ENCODE results near the gene TMEM59L.

TMEM59L gene

DNA sequence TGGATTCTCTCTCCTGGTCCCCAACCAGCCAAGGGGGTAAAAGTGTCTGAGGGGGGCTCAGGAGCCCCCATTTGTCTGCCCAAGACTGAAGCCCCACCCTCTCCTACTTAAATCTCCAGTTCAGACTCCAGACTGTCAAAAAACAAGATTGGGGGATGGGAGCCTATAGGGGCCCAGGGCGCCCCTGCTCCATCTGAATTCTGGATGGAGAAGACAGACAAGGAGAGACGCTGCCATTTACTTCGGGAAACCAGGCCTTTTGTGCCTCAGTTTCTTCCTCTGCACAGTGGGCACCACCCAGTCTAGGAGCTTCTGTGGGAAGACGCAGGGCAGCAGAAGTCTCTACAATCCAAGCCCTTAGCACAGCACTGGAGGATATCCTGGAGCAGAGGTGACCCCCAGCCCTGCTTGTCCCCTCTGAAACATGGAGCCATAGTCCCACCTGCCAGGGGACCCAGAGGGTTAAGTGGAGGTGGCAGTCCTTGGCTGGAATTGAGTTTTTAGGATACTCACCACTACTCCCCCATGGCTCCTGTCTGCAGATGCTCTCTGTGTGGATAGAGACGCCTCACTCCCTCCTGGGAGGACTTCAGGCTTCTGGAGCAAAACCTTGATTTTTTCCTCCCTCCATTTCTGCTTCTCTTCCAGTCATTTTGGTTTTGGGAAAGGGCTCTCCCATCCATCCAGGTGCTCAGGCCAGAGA is 4.4 kb upstream of the TMEM59L start:
- no peak for DNase-seq (ENCODE audit: low read depth in 3 of 3, low spot score in 1 of 3)

DNA sequence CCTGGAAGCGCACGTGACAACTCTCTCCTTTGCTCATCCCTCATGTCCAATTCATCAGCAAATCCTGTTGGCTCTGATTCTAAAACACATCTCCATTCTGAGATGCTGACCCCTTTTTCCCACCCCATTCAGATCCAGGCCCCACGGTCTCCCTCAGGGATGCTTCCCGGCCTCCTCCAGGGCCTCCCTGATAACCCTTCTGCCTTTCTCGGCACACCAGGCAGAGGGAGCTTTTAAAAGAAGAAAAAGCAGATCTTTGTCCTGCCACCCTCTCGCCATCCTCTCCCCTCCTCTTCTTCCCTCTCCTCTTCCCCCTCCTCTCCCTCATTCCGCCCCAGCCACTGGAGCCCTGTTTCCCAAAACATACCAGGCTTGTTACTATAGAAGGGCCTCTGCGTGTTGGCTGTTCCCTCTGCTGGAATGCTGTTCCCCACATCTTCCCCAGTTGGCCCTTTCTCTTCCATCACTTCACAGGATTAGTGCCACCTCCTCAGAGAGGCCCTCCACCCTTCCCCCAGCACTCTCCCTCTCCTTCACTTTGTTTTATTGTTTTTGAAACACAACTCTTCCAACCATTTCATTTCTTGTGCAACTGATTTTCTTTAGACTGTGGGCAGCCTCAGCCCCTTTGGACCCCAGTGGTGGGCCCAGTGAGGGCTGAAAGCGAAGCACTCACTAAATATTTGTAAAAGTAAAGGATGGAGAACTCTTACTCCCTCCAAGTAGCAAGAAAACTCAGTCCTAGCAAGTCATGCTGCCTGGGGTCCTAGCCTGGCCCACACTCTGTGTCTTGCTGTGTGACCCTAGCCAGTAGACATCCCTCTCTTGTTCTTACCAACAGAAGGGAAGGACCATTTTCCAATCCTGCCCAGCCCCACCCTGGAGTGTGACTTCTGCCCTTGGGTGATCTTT is 3.6 kb upstream of the TMEM59L start:
- no peak for DNase-seq (ENCODE audit: low read depth in 3 of 3, low spot score in 1 of 3)

DNA sequence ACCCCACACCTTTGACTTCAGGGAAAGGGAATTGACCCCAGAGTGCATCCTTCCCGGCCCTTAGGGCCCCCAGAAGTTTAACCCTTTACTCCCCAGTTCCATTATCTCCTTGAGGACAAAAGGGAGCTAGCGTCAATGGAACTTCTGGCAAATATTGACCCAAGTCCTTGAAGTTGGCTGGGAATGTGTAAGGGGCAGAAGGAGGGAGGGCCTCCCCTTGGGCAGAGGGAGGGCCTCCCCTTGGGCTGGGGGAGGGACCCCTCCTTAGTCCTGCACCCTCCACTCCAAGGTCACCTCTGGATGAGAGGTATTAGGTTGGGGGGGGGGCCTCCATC is 3.0 kb upstream of the TMEM59L start:
- DNase-seq (ENCODE audit: low read depth in 3 of 3, low spot score in 1 of 3): no peak

- DNase-seq (ENCODE audit: low read depth in 3 of 3, low spot score in 1 of 3): no peak
Observed at GRCh38 chr19:18610245-18610555, 2.5 kb upstream of the TMEM59L start.

- DNase-seq (ENCODE audit: low read depth in 3 of 3, low spot score in 1 of 3): no peak
Observed at GRCh38 chr19:18610556-18611326, 1.9 kb upstream of the TMEM59L start.

GRCh38 chr19:18611327-18612050 is 1.2 kb upstream of the TMEM59L start:
- DNase-seq (ENCODE audit: low read depth in 3 of 3, low spot score in 1 of 3): no peak

GRCh38 chr19:18612051-18612771 is 459 bp upstream of the TMEM59L start:
- no peak for DNase-seq (ENCODE audit: low read depth in 3 of 3, low spot score in 1 of 3)

DNA sequence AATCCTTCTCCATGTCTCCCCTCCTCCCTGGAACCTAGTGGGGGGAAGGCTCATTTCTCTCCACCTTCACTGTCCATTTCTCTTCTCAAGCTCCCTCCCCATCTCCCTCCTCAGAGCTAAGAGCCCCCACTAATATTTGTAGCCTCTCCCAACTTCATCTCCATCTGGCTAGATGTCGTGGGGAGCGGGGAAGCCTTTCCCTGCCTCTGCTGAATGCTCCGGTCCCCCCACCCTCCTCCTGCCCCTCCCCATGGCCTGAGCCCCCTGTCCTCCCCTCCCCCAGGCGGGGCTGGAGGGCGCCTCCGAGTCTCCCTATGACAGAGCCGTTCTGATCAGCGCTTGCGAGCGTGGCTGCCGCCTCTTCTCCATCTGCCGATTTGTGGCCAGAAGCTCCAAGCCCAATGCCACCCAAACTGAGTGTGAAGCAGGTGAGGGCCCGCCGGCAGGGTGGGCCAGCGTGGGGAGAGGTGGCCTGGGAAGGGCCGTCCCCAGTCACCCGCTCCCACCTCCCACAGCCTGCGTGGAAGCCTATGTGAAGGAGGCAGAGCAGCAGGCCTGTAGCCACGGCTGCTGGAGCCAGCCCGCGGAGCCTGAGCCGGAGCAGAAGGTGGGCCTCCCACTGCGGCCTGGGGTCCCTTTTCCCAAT is 1.0 kb downstream of the TMEM59L start:
- DNase-seq (ENCODE audit: low read depth in 3 of 3, low spot score in 1 of 3): no peak

DNA sequence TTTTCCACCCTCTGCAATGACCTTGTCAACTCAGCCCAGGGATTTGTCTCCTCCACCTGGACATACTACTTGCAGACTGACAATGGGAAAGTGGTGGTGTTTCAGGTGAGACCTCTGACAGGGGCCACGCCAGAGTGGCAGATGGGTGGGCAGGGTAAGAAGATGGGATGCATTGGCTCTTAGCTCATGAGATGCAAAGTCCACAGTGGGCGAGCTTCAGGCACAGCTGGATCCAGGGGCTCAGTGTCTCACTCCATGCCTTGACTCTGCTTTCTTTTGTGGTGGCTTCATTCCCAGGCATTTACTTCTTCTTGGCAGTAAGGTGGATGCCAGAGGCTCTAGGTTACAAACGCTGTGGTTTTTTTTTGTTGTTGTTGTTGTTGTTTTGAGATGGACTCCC is 3.4 kb downstream of the TMEM59L start:
- no peak for DNase-seq (ENCODE audit: low read depth in 3 of 3, low spot score in 1 of 3)

GRCh38 chr19:18617562-18617961 is 4.9 kb downstream of the TMEM59L start:
- no peak for DNase-seq (ENCODE audit: low read depth in 3 of 3, low spot score in 1 of 3)

- no peak for DNase-seq (ENCODE audit: low read depth in 3 of 3, low spot score in 1 of 3)
Observed at GRCh38 chr19:18618236-18618635, 5.6 kb downstream of the TMEM59L start.

DNA sequence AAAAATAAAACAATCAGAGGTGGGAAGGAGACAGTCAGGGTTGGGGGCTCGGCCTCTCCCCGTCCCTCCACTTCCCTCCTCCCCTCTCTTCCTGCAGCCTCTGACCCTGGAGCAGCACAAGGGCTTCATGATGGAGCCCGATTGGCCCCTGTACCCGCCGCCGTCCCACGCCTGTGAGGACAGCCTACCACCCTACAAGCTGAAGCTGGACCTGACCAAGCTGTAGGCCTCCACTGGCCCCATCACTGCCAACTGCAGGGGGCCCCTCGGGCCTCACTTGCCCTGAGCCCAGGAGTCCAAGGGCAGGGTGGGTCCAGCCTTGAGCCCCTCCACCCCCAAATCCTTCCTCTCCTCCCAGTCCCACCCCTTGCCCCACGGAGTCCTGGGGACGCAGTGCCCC is 7.6 kb downstream of the TMEM59L start:
- DNase-seq (ENCODE audit: low read depth in 3 of 3, low spot score in 1 of 3): no peak

- no peak for DNase-seq (ENCODE audit: low read depth in 3 of 3, low spot score in 1 of 3)
Observed at GRCh38 chr19:18620902-18621301, 8.2 kb downstream of the TMEM59L start.

GRCh38 chr19:18626906-18627305 is 14.2 kb downstream of the TMEM59L start:
- no peak for DNase-seq (ENCODE audit: low read depth in 3 of 3, low spot score in 1 of 3)

GRCh38 chr19:18629166-18630088 is 16.8 kb downstream of the TMEM59L start:
- DNase-seq (ENCODE audit: low read depth in 3 of 3, low spot score in 1 of 3): no peak

GRCh38 chr19:18633321-18633720 is 20.7 kb downstream of the TMEM59L start:
- DNase-seq (ENCODE audit: low read depth in 3 of 3, low spot score in 1 of 3): no peak

- no peak for DNase-seq (ENCODE audit: low read depth in 3 of 3, low spot score in 1 of 3)
Observed at GRCh38 chr19:18634612-18635297, 22.1 kb downstream of the TMEM59L start.

DNA sequence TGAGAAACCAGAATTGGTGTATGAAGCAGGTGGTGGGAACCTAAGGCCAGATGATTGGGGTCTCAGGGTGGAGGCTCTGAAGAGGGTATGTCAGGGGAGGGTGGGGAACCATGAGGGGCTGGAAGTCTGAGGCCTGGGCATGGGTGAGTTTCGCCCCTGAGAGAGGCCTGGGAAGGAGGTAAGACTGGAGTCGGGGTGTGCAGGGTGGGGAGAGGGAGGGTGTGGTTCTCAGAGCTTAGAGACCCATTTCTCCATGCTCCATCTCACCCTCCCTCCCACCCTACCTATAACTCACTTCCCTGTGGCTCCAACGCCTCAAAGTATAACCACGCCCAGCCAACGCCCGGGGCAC is 23.1 kb downstream of the TMEM59L start:
- no peak for DNase-seq (ENCODE audit: low read depth in 3 of 3, low spot score in 1 of 3)

Data from stimulated activated CD4-positive, alpha-beta T cell treated with anti-CD3 and anti-CD28 coated beads, TNF-alpha, amount 100 ng/mL, for 1 hour (primary cell).